ENCODE measurements around the gene BMP7.
"Not testable (repeated sequence)": the region's sequence is repeated elsewhere in the genome, so short reads cannot be mapped to it uniquely, and the experiment has no call there.

The BMP7 gene

DNA sequence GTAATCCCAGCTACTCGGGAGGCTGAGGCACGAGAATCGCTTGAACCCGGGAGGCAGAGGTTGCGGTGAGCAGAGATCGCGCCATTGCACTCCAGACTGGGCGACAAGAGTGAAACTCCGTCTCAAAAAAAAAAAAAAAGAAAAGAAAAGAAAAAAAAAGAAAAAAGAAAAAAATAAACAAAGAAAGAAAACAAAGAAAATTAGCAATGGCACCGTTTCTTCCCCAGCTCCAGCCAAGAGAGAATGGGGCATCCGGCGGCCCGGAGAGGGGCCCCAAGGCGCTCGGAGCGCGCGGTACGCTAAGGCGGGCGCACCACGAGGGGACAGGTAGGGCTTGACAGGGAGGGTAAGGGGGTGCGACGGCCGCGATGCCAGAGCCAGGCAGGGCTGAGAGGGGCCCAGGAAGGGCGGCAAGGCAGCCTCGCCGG lies 1.5 kb downstream of the BMP7 start:
- FAIRE-seq: not testable (repeated sequence)

DNA sequence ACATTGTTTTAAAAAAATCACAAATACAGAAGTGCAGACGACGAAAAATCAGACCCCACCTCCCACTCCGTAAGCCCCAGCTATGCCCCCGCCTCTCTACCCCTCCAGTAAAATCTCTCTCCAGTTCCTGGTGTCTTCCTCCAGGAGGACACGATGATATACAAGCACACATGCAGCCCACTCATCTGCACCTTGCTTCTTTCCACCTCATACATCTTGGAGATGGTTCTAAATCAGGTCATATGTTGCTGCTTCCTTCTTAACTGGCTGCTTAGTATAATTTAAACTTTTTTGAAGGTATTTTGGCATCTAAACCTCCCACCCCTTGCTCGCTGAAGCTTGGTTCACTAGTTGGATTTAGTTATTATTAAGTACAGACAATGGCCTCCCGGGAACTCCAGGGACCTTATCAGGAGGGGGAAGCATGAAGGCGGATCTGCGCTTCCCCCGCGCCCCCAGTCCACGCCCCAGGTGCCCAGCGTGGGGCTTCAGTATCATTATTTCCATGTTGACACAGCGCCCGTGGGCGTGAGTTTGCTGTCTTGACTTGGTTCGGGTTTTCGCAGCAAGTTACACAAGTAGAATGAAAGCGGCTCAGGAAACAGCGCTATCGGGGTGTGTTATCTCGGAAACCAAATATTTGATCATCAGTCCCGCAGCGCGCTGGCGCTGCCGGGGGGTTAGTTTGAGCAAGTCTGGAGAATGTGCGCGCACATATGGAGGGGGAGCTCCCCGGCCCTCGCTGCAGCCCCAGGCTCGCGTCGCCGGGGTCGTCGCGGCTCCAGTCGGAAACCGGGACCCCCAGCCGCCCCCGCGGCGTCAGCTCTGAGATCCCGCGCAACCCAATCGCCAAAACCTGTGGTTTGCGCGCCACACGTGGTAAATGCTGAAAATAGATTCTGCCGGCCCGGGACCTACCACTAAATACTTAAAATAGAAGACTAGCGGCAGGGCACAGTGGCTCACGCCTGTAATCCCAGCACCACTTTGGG lies 2.3 kb downstream of the BMP7 start:
- FAIRE-seq: no peak

DNA sequence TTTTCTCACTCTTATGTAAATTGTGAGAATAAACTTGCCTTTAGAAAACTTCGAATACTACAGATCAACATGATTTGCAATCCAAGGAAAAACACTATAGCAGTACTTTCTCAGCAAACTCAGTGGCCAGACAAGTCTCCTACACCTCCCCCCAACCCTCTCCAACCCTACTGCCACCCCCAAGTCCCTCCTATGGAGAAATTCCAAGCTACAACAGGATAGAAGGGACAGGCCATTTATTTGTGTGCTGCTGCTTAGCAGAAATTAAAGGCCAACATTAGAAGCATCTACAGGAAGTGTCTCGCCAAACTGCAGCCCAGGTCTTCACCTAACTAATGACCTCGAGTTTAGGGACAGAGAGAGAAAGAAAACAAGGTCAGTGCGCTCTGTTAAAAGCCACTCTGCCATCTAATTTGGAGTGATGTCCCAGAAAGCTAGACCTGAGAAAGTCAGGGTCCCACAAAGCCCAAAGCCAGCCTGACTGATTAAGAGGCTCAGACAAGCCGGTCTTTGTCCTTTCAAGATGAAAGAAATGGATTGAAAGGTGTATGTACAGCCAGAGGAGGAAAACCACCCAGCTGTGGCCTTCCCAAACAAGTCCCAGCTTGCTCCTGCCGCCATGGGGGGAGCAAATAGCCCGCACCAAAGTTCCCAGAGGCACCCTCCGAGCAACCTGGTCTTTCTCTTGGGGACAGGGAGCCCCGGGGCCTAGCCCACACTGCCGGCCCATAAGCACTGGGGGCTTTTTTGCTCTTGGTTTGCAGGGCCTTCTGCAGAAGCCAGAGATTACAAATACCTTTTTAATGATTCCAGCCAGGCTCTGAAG lies 3.4 kb downstream of the BMP7 start:
- FAIRE-seq: no peak

DNA sequence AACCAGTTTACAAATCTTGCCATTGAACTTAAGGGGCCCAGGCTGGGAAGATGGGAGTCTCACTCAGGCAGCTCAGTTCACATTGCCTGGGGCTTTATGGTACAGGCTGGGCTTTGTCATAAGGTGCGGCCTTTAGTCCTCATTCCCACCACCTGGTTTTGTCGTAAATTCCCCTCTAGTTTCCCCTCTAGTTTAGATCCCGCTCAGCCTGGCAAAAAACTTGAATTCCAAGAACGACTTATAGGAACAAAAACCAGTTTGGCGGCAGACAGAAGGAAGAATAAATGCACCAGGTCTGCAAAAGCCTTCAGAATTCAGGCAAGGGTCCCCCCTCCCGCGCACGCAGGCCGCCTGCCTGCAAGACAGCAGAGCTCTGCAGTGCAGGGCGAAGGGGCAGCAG lies 4.1 kb downstream of the BMP7 start:
- no peak for FAIRE-seq

DNA sequence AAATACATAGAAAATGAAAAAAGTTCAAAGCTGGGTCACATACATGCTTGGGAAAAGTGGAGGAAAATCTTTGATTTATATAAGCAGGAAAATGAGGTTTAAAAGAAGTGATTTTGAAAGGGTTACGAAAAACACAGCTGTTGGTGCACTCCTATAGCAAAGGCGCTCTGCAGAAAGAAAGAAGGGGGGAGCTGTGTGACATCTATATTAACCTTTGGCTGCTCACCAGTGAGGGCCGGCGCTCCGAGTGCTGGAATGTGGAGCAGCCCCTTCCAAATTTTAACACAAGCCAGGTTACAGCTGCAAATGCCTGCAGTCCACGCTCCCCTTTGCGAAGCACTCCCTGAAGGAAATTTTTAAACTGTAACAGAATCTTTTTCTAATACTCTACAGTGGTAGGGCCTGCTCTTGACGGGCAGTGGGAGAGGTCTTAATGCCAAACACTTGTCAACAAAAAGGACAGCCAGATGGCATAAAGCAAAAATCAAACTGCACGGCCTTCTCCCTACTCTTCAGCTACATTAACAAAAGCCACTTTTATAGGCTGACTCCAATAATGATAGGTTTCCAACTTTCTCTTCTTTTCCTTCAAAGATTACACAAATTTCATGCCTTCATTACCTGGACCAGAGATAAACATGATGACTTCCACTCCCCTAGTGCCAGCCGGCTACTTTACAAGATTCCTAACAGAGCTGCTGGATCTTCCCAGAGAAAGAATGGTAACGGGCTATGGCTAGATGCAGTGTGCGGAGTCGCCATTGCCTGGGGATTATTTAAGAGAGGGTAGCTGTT lies 4.8 kb downstream of the BMP7 start:
- no peak for FAIRE-seq

DNA sequence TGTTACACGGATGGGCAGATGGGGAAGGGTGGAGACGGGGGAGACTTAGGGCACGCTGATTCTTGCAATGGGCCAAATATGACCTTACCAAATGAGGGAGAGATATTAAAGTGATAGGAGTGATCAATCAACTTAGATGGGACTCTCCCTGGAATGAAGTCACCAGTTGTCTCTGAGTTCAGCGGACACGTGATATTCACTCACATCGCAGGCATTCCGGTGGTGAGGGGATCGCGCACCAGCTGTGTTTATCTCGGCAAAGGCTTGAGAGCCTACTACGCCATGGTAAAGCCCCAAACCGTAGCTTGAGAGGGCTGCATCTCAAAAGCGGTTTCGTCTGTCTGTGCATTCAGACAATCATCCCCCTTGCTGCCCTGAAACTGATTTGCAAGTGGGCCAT lies 5.5 kb downstream of the BMP7 start:
- FAIRE-seq: no peak

DNA sequence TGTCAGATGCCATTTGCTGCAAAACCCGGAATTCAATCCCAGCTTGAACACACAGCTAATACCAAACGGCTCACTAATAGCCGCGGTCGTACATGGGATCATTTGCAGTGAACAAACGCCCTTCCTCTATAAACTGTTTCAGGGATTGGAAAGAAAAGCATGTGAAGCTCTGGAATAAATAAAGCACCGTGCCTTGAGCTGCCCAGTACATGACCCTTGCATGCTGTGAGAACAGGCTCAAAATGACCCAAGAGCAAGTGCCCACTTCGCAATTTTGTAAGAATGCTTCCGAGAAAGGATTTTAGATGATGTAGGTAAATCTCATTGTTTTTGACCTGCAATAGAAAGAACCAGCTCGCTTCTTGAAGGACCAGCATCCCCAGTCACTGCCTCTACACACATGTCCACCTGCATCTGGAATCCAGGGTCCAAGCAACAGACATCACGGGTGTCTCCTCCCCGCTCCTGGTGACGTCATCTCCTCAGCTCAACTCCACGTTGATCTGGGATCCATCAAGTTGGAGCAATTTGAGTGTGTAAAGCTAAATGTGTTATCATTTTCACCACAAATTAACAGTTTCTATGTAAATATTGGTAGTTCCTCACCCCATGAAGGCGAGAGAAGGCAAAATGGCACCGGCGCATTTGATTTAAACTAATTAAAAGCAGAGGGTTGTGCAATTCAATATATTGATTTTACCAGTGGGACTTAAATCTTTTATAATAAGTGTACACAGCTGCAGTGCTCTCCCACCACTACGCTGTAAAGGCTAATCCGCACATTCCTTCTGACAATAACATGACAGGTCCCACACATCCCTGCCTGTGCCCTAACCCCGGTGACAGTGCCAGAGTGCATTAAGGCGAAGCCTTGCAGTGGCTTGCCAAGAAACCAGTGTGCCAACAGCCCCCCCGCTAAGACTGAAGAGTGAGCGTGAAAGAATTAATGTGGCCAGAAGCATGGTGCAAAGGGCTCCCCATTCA lies 6.2 kb downstream of the BMP7 start:
- FAIRE-seq: no peak

DNA sequence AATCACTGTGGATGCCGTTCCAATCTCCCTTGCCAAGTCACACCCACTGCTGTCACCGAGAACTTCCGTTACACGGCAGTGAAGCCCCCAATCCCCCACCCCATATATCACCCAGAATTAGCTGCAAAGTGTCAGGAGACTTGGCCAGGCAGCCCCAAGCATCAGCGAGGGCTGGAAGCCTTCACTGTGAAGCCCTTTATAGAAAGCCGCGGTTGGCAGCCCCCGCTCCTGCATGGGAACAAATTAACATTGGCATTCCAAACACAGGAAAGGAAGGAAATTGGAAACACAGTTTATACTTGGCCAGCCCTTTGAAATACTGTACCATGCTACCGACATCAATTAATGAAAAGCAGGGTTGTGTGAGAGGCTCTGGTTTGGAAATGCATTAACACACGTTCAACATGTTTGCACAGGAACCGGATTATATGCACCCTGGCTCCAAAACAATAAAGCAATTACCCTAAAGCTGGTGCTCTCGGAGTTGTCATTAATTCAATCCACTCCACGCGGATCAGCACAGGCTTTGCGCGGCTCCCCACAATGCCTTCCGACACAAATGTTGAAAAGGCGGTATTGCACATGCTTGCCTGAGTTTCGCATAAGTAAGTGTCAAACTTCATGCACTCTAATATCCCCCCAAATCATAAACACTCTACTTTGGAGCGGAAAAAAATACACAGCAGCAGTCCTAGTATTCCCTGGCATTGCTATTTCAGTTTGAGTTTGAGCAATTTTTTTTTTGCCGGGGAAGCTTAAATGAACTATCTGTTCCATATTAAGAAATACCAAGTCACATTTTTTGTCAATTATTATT lies 7.1 kb downstream of the BMP7 start:
- no peak for FAIRE-seq

DNA sequence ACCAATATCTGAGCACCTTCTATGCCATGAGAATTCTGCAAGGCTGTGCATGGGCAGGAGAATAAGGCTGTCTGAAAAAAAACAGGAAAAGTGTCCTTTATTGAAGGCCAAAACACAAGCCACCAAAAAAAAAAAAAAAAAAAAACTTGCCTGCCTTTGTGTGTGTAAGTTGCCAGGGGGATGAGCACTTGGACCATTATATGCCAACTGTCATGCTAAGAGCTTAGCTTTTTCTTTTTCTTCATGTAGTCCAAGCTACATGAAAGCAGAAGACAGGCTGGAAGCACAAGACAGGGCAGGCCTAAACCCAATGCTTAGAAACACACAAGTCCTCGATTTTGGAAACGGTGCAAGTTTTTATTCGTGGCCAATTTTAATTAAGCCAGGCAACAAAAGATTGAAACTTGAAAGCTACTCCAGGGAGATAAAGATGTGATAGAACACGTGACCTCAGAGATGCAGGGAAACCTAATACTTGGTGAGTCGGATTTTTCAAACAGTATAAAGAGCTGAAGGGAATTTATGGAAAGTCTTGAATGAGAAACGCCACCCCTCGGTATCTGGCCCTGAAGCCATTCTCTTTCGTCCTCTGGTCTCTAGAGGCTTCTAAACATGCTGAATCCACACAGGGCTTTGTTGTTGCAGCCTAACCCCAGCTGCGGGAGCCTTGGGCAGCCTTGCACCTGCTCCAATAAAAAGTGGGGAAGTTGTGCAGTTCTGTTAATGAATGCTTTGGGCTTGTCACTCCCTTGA lies 8.6 kb downstream of the BMP7 start:
- no peak for FAIRE-seq

DNA sequence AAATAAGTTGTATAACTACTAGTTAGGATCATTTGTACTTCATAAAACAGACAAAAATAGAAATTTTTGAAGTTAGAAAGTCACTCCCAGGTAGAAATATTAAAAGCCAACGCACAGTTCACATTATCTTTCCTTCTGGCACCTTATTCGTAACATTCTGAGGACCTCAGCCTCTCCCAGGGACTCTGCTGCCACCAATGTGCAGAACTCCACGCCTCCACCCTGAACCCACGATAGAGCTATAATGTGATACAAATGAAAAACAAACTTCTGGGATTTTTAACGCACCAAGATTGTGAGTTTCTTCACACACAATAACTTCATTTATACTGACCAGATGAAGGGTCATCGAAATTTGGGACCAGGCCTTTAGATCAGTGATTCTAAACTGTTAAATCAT lies 9.5 kb downstream of the BMP7 start:
- FAIRE-seq: no peak

DNA sequence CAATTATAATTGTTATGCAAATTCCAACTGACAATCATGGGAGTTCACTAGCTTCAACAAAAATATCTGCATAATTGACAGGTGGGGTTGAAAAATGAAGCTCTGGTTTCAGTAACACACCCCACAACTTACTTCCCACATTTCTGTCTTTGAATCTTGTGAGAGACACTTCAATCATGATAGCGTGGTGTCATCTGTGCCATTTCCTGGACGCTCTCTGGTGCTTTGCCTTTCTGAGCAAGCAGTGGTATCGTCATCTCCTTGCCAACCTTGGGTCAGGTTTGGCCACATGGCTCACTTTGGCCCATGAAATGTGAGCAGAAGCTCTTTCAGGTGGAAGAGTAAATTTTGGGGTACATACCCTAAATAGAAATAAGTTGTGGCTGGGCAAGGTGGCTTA lies 10.2 kb downstream of the BMP7 start:
- FAIRE-seq: no peak

DNA sequence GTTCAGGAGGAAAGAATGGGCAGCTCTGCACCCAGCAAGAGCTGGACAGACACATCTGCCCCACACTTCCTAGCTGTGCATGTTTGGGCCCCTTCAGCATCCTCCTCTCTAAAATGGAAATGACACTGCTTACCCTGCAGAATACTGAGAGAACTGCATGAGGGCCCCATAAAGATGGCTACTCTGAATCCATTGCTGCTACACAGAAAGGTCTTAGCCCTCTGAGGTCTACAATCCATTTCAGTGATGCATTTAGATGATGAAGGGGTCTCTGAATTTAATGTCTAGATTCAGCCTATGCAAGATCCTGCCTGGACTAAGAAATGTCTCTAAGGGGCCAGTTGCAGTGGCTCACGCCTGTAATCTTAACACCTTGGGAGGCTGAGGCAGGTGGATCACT lies 11.3 kb downstream of the BMP7 start:
- FAIRE-seq: no peak

DNA sequence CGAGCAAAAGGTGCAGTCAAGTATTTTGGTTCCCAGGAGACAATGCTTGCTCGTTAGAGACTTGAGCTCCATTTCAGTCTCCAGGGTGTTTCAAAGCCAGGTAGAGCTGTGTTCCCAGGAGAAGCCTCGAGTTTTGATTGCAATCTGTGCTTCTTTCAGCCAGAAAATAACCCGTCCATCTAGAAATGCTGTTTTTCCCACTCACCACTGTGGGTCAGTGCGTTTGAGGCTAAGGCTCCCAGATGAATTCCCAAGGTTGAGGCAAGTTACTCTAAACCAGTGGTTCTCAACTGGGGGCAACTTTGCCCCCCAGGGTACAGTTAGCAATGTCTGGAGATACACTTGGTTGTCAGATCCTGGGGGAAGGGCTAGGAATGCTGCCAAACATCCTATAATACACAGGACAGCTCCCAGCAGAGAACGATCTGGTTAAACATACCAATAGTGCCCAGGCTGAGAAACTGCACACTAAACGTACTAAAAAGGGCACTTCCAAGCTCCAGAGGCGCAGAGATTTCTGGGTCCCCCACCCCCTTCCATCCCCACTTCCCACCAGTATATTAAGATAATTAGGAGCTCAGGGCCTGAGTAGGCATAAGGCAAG lies 13.8 kb downstream of the BMP7 start:
- FAIRE-seq: no peak

DNA sequence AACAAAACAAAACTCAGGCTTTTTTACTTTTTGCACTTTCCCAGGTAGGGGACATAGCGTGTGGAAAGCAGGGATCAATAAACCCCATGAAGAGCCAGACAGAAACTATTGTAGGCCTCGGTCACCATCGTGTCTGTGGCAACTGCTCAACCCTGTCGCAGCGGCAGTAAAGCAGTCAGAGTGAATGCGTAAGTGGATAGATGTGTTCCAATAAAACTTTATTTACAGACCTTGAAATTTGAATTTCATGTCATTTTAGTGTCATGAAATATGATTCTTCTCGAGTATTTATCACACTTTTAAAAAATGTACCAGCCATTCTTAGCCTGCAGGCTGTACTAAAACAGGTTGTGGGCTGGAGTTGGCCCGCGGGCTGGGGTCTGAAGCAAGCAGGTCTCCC lies 14.5 kb downstream of the BMP7 start:
- no peak for FAIRE-seq

DNA sequence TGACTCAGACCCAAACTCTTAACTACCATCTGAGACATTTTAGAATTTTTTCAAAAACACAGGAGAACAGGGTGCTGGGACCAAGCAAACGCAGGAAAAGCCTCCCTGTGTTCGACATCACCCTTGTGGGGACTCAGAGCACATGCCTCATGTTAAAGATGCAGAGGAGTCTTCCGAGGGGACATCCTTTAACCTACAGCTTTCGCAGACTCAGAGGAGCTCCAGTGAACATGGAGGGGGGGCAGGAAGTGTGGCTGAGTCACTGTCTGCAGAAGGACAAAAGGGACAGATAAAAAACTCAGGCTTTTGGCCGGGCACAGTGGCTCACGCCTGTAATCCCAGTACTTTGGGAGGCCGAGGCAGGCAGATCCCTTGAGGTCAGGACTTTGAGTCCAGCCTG lies 15.1 kb downstream of the BMP7 start:
- FAIRE-seq: no peak

DNA sequence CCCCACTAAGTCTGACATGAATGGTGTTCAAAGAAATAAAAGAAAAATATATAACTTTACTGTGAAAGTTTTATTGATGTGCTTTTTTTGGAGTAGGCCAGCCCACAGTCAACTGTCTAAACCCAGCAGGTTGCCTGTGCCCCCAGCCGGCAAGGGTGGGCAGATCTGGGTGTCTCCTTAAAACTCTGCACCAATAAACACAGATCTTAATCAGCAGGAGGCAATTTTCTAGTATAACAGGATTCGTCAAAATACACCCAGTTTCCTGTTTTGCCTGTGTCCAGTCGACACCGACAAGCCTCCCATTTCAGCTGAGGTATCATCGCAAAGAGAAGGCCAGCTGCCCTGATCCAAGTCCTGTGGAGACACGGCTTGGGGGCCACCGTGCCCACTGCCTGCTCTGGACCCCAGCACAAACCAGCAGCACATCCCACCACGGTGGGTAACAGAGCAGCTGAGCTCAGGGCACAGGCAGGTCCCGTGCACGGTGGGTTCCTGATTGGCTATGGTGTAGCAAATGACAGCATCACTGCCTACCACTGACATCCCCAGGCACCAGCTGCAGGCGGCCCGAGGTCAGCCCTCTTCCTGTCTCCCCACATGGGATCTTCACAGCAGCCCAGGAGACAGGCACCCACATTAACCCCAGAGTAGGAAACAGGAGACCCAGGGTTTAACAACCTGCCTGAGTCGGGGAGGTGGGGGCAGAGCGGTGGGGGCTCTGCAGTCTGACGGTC lies 15.7 kb downstream of the BMP7 start:
- FAIRE-seq: no peak

DNA sequence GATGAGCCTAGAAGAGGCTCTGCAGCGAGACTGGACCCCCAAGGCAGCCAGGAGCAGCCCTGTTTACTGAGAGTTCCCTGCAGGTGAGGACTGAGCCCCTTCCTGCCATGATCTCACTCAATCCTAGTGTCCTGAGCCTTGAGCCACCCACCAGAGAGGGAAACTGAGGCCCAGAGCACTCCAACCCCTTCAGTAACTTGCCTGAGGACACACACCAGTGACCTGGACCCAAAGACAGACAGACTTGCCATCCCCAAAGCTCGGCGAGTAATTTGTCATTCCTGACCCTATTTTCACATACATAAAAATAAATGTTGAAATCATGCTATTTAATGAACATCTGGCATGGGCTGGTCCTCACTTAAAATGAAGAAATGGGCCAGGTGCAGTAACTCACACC lies 16.7 kb downstream of the BMP7 start:
- no peak for FAIRE-seq

DNA sequence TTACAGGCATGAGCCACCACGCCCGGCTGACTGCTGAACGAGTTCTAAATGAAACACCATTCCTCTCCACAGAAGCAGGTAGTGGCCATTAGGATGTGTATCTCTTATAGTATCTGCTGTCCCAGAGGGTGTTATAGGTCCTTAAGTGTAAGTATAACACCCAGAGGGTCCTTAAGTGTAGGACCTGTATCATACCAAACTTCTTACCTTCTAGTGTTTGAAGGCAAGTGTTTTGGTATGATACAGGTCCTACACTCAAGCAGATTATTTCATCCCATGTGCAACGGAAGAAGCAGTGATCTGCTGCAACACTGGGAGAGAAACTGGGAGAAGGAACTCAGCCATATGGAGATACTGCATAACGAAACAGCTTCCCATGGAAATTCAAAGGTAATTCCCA lies 17.4 kb downstream of the BMP7 start:
- no peak for FAIRE-seq
